NCI-H1092 (cell line): ENCODE measurements around the gene FXYD4.
A peak's percentile ranks its signal among the peaks of the same experiment; 100 is the strongest.
"Not testable (repeated sequence)": the region's sequence is repeated elsewhere in the genome, so short reads cannot be mapped to it uniquely, and the experiment has no call there.

Experiments used
- DNase-seq: peaks from one replicate; lab custom pipeline; 2025; lab: John Stamatoyannopoulos, UW

Gene FXYD4

DNA sequence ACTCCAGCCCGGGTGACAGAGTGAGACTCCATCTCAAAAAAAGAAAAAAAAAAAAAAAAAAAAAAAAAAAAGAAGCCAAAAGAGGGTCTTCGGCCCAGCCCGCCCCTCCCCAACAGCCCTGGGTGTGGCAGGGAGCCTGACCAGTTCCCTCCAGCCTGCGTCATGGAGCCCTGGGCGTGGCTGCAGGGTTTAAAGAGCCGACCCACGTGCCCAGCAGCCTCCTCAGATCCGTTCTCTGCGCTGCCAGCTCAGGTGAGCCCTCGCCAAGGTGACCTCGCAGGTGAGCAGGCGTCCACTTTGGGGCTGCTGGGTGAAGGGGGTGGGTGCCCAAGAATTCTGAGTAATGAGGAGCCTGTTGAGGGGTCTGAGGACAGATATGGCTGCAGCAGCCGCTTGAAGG lies at the start of gene FXYD4:
Gene FXYD4 (plus strand): TSS at position 219 of the 400 bp plus-strand sequence. CDS start 2,111 bp downstream, outside the sequence.
- no peak for DNase-seq

DNA sequence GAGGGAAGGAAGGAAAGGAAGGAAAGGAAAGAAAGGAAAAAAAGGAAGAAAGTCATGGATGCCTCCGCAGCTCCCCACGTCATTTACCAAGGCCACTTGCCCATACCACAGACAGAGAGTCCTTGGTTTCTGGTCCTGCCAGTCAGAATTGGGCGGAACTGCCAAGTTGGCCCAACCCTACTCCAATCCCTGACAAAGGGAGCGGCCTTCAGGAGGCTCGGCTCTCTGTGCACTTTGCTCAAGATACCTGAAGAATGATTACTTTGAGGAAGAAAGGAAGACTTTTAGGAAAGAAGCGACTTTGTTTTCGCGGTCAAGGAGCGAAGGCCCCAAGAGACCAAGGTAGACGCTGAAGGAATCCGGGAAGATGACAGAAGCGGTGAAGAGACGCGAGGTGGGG lies 49.1 kb upstream of the FXYD4 start:
- DNase-seq = no peak

DNA sequence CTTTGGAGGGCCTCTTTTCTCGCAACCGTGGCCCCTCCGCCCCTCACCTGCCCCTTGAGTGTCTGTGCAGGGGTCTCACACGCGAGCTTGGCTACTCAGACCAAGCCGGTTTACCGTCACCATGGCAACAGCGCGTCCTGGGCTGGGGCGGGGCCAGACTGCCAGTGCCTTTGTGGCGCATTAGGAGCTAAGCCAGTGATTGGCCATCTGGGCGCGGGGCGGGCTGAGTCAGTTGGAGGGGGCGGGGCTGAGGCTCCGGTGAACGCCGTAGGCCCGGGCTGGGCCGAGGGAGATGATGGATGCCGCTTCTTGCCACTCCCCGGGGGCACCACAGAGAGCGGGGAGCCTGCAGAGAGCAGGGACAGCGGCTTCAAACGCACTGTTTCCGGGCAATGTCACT lies 48.7 kb upstream of the FXYD4 start:
- DNase-seq = peak; percentile 4

- no peak for DNase-seq
These were observed 48.2 kb upstream of the FXYD4 start for GRCh38 chr10:43323245-43323644.

DNA sequence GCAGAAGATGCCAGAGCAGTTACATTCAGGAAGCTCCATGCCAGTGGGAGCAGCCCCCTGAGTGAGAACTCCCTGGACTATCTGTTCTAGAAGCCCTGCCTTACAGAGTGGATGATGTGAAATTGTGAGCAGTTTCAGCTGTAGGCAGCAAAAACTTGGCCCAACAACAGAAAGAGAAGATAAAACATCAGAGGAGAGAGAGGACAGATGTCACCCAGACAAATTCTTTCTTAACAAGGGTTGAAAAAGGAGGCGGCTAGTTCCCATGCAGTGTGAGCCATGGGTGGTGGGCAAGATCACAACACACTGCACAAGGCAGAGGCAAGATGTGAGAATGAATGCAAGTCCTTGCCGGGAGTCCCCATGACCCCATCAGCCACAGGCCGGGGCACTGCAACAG lies 46.6 kb upstream of the FXYD4 start:
- DNase-seq = no peak

DNA sequence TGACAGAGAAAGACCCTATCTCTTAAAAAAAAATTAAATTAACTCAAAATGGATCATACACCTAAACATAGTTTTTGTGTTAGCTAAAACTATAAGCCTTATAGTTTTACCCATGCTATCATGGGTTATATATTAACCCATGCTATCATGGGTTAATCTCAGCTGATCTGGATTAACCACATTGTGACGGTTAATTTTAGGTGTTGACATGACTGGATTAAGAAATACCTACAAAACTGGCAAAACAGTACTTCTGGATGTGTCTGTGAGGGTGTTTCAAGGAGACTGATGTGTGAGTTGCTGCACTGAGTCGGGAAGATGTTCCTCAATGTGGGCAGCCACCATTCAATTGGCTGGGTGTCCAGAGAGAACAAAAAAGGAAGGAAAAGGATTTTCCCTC lies 44.3 kb upstream of the FXYD4 start:
- no peak for DNase-seq

GRCh38 chr10:43327986-43328385 lies 43.5 kb upstream of the FXYD4 start:
- no peak for DNase-seq

DNA sequence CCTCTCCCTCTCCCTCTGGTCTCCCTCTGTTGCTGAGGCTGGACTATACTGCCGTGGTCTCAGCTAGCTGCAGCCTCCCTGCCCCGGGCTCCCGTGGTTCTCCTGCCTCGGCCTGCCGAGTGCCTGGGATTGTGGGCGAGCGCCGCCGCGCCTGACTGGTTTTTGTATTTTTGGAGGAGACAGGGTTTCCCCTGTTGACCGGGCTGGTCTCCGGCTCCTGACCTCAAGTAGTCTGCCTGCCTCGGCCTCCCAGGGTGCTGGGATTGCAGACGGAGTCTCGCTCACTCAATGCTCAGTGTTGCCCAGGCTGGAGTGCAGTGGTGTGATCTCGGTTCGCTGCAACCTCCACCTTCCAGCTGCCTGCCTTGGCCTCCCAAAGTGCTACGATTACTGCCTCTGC lies 42.6 kb upstream of the FXYD4 start:
- DNase-seq = not testable (repeated sequence)

DNA sequence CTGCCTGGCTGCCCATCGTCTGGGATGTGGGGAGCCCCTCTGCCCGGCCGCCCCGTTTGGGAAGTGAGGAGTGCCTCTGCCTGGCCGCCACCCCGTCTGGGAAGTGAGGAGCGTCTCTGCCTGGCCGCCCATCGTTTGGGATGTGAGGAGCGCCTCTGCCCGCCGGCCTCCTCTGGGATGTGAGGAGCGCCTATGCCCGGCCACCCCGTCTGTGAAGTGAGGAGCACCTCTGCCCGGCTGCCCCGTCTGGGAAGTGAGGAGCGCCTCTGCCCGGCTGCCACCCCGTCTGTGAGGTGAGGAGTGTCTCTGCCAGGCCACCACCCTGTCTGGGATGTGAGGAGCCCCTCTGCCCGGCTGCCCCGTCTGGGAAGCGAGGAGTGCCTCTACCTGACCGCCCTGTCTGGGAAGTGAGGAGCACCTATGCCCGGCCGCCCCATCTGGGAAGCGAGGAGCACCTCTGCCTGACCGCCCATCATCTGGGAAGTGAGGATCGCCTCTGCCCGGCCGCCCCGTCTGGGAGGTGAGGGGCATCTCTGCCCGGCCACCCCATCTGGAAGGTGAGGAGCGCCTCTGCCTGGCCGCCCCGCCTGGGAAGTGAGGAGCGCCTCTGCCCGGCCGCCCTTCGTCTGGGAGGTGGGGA lies 42.1 kb upstream of the FXYD4 start:
- not testable (repeated sequence) for DNase-seq

DNA sequence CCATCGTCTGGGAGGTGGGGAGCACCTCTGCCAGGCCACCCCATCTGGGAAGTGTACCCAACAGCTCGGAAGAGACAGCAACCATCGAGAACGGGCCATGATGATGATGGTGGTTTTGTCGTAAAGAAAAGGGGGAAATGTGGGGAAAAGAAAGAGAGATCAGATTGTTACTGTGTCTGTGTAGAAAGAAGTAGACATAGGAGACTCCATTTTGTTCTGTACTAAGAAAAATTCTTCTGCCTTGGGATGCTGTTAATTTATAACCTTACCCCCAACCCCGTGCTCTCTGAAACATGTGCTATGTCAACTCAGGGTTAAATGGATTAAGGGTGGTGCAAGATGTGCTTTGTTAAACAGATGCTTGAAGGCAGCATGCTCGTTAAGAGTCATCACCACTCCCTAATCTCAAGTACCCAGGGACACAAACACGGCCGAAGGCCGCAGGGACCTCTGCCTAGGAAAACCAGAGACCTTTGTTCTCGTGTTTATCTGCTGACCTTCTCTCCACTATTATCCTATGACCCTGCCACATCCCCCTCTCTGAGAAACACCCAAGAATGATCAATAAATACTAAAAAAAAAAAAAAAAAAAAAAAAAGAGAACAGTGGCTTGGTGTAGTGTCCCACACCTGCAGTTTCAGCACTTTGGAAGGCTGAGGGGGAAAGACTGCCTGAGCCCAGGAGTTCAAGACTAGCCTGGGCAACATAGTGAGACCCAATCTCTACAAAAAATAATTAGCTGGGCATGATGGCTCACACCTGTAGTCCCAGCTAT lies 41.2 kb upstream of the FXYD4 start:
- DNase-seq = not testable (repeated sequence)

DNA sequence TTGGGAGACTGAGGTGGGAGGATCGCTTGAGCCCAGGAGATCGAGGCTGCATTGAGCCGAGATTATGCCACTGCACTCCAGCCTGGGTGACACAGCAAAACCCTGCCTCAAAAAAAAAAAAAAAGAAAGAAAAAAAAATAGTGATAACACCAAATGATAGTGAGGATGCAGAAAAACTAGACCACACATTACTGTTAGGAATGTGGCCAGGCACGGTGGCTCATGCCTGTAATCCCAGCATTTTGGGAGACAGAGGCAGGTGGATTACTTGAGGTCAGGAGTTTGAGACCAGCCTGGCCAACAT lies 40.7 kb upstream of the FXYD4 start:
- DNase-seq = not testable (repeated sequence)

- no peak for DNase-seq
These were observed 37.8 kb upstream of the FXYD4 start for GRCh38 chr10:43333653-43334052.

DNA sequence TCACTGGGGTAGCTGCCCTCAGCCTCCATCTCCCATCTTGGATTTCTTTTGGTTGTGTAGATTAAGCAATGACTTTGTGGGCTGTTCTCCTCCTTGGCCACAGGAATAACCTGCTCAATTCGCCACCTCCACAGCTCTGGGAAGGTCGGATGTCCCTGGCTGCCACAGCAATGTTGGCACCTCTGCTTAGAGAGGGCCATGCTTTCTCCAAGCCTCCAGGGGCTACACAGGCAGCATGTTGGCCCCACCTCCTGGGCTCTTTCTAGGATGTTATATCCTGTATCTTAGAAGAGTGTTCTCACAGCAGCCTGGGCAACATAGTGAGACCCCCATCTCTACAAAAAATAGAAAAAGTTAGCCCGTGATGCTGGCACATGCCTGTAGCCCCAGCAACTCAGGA lies 35.4 kb upstream of the FXYD4 start:
- DNase-seq = no peak

- no peak for DNase-seq
These were observed 34.7 kb upstream of the FXYD4 start for GRCh38 chr10:43336641-43337318.

- not testable (repeated sequence) for DNase-seq
These were observed 33.9 kb upstream of the FXYD4 start for GRCh38 chr10:43337536-43337935.

- no peak for DNase-seq
These were observed 33.3 kb upstream of the FXYD4 start for GRCh38 chr10:43338117-43338516.

DNA sequence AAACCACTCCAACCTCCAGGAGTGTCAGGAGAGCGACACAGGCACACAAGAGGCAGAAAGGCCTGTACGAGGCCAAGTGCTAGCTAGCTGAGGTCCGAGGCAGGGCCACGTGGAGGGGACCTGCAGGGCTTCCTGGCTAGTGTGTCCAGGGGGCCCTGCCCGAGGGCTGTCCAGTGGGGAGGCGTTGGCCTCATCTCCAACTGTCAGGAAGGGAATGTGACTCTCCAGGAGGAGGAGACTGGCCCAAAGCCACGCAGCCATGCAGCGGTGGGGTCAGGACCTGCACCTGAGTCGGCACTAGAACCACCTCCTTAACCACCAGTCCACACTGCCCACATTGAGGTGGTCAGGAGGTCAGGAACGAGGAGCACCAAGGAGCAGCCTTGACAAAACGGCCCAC lies 32.3 kb upstream of the FXYD4 start:
- DNase-seq = no peak

- no peak for DNase-seq
These were observed 31.3 kb upstream of the FXYD4 start for GRCh38 chr10:43340101-43340500.

GRCh38 chr10:43340619-43341018 lies 30.8 kb upstream of the FXYD4 start:
- no peak for DNase-seq

DNA sequence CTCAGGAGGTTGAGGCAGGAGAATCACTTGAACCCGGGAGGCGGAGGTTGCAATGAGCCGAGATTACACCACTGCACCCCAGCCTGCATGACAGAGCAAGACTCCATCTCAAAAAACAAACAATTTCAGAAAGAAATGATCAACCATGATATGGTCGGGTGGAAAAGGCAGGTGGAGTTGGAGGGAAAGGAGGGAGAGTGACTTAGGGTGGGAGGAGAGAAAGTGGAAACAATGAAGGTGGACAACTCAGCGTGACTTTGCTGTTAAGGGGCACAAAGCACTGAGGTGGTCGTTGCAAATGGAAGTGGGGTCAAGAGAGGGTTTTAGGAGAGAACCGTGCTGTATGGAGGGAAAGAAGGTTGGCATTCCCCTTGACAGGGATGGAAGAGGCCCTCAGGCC lies 30.0 kb upstream of the FXYD4 start:
- no peak for DNase-seq

DNA sequence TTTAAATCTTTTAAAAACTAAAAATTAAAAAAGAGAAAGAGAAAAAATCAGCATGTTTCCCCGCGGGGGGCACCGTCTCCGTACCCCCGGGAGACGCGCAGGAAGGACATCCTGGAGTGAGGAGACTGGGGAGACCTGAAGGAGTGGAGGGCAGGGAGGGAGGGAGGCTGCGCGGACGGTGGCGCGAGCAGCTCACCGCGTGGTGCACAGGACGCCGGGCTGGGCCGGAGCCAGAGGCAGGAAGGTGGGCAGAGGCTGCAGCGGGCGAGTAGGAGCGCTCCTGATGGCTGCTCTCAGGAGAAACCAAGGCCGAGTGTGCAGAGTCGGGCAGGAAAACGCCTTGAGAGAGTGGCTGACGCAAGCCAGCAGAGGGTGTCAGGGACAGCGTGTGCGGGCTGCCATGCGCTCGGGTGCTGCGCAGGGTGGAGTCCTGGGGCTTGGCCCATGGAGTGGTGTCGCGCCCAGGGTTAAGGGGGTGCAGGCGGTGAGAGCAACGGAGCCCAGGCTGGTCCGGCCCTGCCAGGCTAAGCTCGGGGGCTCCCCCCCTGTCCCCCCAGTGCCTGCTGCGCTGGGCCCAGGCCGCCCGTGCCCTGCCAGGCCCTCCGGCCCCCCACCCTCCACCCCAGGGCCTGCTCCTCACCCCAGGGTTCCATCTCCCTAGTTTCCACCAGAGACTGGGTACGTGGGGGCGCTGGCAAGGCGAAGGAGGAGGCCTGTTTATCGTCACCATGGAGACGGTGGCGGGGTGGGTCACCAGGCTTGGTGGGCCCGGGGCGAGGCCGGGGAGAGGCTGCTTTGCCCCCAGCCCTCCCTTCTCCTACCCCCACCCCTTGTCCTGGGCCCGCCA lies 28.9 kb upstream of the FXYD4 start:
- DNase-seq = no peak

DNA sequence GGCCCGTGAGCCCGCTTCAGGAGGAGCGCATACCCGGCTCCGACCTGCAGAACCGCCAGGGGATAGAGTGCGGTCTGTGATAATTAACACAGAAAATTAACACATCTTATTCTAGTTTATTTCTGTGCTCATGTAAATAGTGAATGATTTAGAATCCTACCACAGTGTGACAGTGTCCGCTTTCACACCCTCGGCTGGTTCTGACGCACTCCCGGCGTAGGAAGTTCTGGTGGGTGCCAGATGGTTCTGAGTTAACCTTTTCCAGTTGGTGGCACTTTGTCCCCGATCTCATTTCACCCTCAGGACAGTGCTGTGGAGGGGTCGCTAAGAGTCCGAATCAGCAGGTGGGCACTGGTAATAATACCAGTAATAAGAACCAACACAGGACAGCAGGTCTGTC lies 28.3 kb upstream of the FXYD4 start:
- no peak for DNase-seq
